SK-N-MC (cell line): ENCODE results near the gene SAV1.

Source experiments
- EZH2 ChIP-seq: fragments of 200-600 bp; sonication (generic); IDR thresholded peaks from one replicate; pipeline ENCODE4 v1.6.1; 2017; ENCODE audit warnings: antibody characterized with exemption
- POLR2AphosphoS5 ChIP-seq: IDR thresholded peaks from 2 replicates; pipeline ENCODE4 v1.6.1; 2012; ENCODE audit warnings: mild to moderate bottlenecking, low read depth, low read length, borderline replicate concordance

- no peak for TF ChIP-seq POLR2AphosphoS5
- no peak for TF ChIP-seq EZH2
Observed at GRCh38 chr14:50612806-50613205, 55.3 kb downstream of the SAV1 start.
